Measurements from ENCODE around the gene DNAJB6. TPM values are rescaled to one million over a fixed set of nuclear protein-coding genes. Genes with fewer than 3 reads are reported as not detected.

The DNAJB6 gene
- total RNA-seq, 1 experiment from 2014 or later = 137 TPM

GRCh38 chr7:157409753-157410727, 73.2 kb downstream of the DNAJB6 start:
- Mint-ChIP-seq H3K4me3 (ENCODE audit: low read depth, unreplicated experiment) (no peak overlapping the region), H3K27me3 (ENCODE audit: unreplicated experiment) (no peaks in the 10 kb centered on the region), H3K4me1 (ENCODE audit: low read depth, unreplicated experiment) (peaks cover 3% of the 10 kb centered on the region), H3K9me3 (ENCODE audit: low read depth, unreplicated experiment) (no peaks in the 10 kb centered on the region), H3K27ac (ENCODE audit: unreplicated experiment) (no peak overlapping the region), H3K36me3 (ENCODE audit: insufficient read depth, unreplicated experiment) (peaks cover 60% of the 10 kb centered on the region)
- no peak for DNase-seq
- no peak for TF ChIP-seq CTCF (IDR thresholded peaks at IDR 0.05; ENCODE audit: unreplicated experiment)
- CTCF ChIA-PET = no interaction called here
- no TSS peak for BruUV-seq (replicated peaks)
- intact Hi-C loops (cut with micrococcal nuclease; ENCODE audit: unreplicated experiment) = no loop called here

- TF ChIP-seq CTCF (IDR thresholded peaks at IDR 0.05; ENCODE audit: unreplicated experiment) = no peak
- CTCF ChIA-PET = no interaction called here
- no peak for DNase-seq
- H3K4me3 Mint-ChIP-seq (ENCODE audit: low read depth, unreplicated experiment) = no peak overlapping the region
- intact Hi-C loops (cut with micrococcal nuclease; ENCODE audit: unreplicated experiment) = no loop called here
- no peaks in the 10 kb centered on the region for H3K27me3 Mint-ChIP-seq (ENCODE audit: unreplicated experiment)
- H3K4me1 Mint-ChIP-seq (ENCODE audit: low read depth, unreplicated experiment) = no peaks in the 10 kb centered on the region
- BruUV-seq (replicated peaks) = no TSS peak
- H3K36me3 Mint-ChIP-seq (ENCODE audit: insufficient read depth, unreplicated experiment) = peaks cover 62% of the 10 kb centered on the region
- H3K27ac Mint-ChIP-seq (ENCODE audit: unreplicated experiment) = no peak overlapping the region
- H3K9me3 Mint-ChIP-seq (ENCODE audit: low read depth, unreplicated experiment) = no peaks in the 10 kb centered on the region
These were observed 74.2 kb downstream of the DNAJB6 start for GRCh38 chr7:157410831-157411556.

- TF ChIP-seq CTCF (IDR thresholded peaks at IDR 0.05; ENCODE audit: unreplicated experiment) = no peak
- Mint-ChIP-seq H3K9me3 (ENCODE audit: low read depth, unreplicated experiment) (no peaks in the 10 kb centered on the region), H3K27me3 (ENCODE audit: unreplicated experiment) (no peaks in the 10 kb centered on the region), H3K36me3 (ENCODE audit: insufficient read depth, unreplicated experiment) (peaks cover 57% of the 10 kb centered on the region), H3K4me1 (ENCODE audit: low read depth, unreplicated experiment) (no peaks in the 10 kb centered on the region), H3K27ac (ENCODE audit: unreplicated experiment) (no peak overlapping the region), H3K4me3 (ENCODE audit: low read depth, unreplicated experiment) (no peak overlapping the region)
- no peak for DNase-seq
- no TSS peak for BruUV-seq (replicated peaks)
- CTCF ChIA-PET = no interaction called here
- intact Hi-C loops (cut with micrococcal nuclease; ENCODE audit: unreplicated experiment) = no loop called here
These were observed 74.8 kb downstream of the DNAJB6 start for GRCh38 chr7:157411580-157411979.

- Mint-ChIP-seq H3K36me3 (ENCODE audit: insufficient read depth, unreplicated experiment) (peaks cover 53% of the 10 kb centered on the region), H3K4me1 (ENCODE audit: low read depth, unreplicated experiment) (no peaks in the 10 kb centered on the region), H3K4me3 (ENCODE audit: low read depth, unreplicated experiment) (no peak overlapping the region), H3K9me3 (ENCODE audit: low read depth, unreplicated experiment) (no peaks in the 10 kb centered on the region), H3K27me3 (ENCODE audit: unreplicated experiment) (no peaks in the 10 kb centered on the region), H3K27ac (ENCODE audit: unreplicated experiment) (no peak overlapping the region)
- CTCF ChIA-PET = no interaction called here
- BruUV-seq (replicated peaks) = no TSS peak
- DNase-seq = no peak
- TF ChIP-seq CTCF (IDR thresholded peaks at IDR 0.05; ENCODE audit: unreplicated experiment) = no peak
- intact Hi-C loops (cut with micrococcal nuclease; ENCODE audit: unreplicated experiment) = no loop called here
These were observed 75.2 kb downstream of the DNAJB6 start for GRCh38 chr7:157412021-157412443.

All from Calu3 (cell line).